Endometrium (tissue), 2 donors: Measurements from ENCODE around the gene DBX1.

ENCODE experiments used
- FAIRE-seq: peaks from 2 replicates; lab custom pipeline; 2012; peaks lifted over from hg19 to GRCh38; lab: Jason Lieb, UNC
- donor health status: control.
- donor health status: control.

The DBX1 gene

GRCh38 chr11:20125927-20126326 lies 34.3 kb downstream of the DBX1 start:
- no peak for FAIRE-seq

- FAIRE-seq = no peak
Measured at GRCh38 chr11:20122131-20122530, 38.1 kb downstream of the DBX1 start.

GRCh38 chr11:20120134-20120925 lies 39.9 kb downstream of the DBX1 start:
- FAIRE-seq = no peak

GRCh38 chr11:20119315-20119714 lies 41.0 kb downstream of the DBX1 start:
- no peak for FAIRE-seq

- no peak for FAIRE-seq
Measured at GRCh38 chr11:20118209-20118608, 42.1 kb downstream of the DBX1 start.

- no peak for FAIRE-seq
Measured at GRCh38 chr11:20117291-20117690, 43.0 kb downstream of the DBX1 start.

GRCh38 chr11:20116825-20117224 lies 43.5 kb downstream of the DBX1 start:
- no peak for FAIRE-seq

- FAIRE-seq = no peak
Measured at GRCh38 chr11:20114588-20114987, 45.7 kb downstream of the DBX1 start.

GRCh38 chr11:20113149-20113438 lies 47.2 kb downstream of the DBX1 start:
- FAIRE-seq = no peak

GRCh38 chr11:20112291-20113148 lies 47.8 kb downstream of the DBX1 start:
- FAIRE-seq = no peak

GRCh38 chr11:20111871-20112270 lies 48.4 kb downstream of the DBX1 start:
- no peak for FAIRE-seq

- no peak for FAIRE-seq
Measured at GRCh38 chr11:20110908-20111669, 49.2 kb downstream of the DBX1 start.

GRCh38 chr11:20109731-20110445 lies 50.4 kb downstream of the DBX1 start:
- FAIRE-seq = no peak
